GM18858 (cell line): ENCODE results near the gene LRRC8C.
"Not testable (repeated sequence)": the region's sequence is repeated elsewhere in the genome, so short reads cannot be mapped to it uniquely, and the experiment has no call there.

Source experiments
- ATAC-seq: cut with Tn5 transposase; IDR thresholded peaks from one replicate; pipeline ENCODE4 v1.9.1; 2021; ENCODE audit not compliant: unreplicated experiment

Gene LRRC8C

DNA sequence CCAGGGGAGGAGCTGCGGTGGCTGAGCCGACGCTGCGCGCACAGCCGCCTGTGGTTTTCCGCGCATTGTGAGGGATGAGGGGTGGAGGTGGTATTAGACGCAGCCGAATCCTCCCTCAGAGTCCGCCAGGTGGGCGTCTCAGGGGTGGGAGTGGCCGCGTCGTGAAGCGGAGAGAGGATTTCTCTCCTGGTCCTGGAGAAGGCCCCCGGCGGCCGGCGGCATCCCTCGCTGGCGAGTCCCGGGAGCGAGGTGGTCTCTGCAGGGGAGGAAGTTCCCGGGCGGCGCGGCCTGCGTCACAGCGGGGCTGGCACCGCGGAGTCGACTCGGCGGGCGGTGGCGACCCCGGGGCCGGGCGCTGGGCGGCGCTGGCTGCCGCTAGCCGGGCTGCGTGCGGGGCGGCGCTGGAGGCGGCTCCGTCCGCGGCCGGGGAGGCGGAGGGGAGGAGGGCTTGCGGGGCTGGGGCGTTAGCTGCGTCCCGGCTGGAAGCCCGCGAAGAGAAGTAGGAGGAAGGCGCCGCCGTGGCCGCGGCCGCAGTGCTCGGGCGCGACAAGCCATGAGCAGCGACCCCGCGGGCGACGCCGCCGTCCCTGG, at the start of gene LRRC8C:
Gene LRRC8C, plus strand, starts transcription at position 464 of the 591 bp plus-strand sequence. CDS start 53,354 bp downstream, outside the sequence.
- ATAC-seq = peak; percentile 76

GRCh38 chr1:89584211-89584610, 48.7 kb upstream of the LRRC8C start:
- no peak for ATAC-seq

DNA sequence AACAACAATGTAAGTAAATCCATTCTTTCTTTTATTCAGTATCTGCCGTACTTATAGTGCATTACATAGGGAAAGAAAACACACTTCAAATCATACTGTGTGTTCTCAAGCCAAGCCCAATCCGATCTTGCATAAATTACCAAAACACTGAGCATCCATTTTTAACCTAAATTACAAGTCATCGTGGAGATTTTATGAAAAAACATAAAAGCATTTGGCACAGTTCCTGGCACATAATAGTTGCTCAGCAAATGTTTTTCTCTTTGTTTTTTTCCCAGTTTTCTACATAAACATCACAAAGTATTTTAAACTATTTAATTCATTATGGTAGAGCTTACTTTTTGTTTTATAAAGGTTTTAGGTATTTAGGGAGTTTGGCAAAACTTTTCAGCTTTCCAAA, 48.1 kb upstream of the LRRC8C start:
- ATAC-seq = no peak

DNA sequence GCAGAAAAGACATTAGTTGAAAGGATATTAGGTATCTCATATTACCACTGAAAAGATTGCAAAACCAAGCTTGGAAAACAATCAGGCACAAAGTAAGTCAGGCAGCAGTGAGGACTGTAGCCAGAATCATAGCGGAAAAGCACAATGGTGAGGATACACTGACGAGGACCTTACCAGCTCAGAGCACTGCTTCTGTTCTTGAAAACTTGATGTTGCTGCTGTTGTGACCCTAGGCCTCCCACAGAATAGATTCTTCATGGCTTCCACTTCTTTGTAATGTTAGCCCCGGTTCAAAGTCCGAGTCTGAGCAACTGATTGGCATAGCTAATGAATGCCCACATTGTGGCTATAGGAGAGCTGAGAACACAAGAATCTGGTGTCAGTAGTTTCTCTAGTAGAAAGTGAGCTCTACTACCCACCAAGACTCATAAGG, 45.2 kb upstream of the LRRC8C start:
- ATAC-seq = no peak

DNA sequence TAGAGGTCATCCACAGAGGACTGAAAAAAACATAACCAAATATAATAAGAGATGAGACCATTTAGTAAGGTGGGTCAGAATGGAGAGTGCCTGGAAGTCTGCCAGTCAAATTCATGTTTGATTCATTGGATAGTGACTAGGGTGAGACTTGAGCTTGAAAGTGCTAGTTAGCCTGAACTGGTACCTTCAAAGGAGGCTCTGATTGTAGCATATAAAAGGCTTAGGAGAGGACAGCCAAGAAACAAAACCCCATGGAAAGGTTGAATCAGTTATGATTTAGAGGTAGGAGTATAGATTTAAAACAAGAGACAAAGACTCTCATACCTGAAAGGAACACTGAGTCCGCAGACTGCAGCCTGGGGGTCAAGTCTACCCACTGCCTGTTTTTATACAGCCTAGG, 44.4 kb upstream of the LRRC8C start:
- ATAC-seq = no peak

DNA sequence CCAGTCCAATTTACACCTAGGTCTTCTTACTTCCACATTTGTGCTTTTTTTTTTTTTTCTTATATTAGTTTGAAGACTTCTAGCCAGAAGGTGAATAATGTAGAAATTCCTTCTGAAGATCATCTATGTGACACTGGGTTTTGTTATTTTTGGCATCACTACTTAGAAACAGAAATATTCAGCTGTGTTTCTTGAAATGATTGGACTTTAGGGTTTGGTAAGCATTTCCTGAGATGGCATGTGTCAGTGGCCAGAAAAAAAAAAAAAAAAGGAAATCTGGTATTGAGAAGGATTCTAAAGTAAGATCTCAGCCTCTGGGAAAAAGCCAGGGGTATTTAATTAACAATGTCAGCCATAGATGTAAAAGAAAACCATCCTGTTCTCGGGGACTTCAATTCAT, 43.4 kb upstream of the LRRC8C start:
- ATAC-seq = peak; percentile 47

GRCh38 chr1:89590341-89591080, 42.4 kb upstream of the LRRC8C start:
- no peak for ATAC-seq

DNA sequence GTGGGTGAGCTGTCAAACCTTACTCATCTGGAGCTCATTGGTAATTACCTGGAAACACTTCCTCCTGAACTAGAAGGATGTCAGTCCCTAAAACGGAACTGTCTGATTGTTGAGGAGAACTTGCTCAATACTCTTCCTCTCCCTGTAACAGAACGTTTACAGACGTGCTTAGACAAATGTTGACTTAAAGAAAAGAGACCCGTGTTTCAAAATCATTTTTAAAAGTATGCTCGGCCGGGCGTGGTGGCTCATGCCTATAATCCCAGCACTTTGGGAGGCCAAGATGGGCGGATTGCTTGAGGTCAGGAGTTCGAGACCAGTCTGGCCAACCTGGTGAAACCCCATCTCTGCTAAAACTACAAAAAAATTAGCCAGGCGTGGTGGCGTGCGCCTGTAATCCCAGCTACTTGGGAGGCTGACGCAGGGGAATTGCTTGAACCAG, 40.0 kb upstream of the LRRC8C start:
- ATAC-seq = not testable (repeated sequence)

DNA sequence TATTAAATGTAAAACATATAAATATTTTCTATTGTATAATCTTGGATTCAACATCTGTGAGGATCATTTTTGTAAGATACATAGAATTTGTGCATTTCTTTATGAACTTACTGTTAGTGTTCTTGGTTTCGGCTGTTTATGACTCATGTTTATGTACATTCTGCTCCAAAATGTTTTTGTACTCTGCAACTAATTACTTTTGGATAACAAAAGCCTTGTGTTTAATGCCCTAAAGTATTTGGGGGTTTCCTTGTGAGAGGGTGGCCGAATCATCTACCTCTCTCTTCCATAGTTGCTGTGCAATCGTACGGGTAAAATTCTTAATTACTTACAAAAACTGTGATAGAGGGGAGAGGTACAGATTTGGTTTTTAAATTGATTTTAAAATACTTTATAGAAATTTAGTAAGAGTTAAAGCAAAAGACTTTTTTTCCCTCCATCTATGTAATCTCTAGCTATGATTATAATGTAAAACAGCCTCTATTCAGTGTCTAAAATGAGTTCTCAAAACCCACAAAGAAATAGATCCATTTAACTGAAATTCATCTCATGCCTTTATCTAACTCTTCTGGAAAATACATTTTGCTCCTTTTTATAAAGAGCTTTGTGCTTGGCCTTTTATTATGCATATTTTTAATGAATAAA, 38.7 kb upstream of the LRRC8C start:
- ATAC-seq = no peak

GRCh38 chr1:89596698-89597097, 36.2 kb upstream of the LRRC8C start:
- no peak for ATAC-seq

- ATAC-seq = no peak
These were observed 34.2 kb upstream of the LRRC8C start for GRCh38 chr1:89598450-89599331.

GRCh38 chr1:89599332-89599630, 33.6 kb upstream of the LRRC8C start:
- ATAC-seq = no peak

DNA sequence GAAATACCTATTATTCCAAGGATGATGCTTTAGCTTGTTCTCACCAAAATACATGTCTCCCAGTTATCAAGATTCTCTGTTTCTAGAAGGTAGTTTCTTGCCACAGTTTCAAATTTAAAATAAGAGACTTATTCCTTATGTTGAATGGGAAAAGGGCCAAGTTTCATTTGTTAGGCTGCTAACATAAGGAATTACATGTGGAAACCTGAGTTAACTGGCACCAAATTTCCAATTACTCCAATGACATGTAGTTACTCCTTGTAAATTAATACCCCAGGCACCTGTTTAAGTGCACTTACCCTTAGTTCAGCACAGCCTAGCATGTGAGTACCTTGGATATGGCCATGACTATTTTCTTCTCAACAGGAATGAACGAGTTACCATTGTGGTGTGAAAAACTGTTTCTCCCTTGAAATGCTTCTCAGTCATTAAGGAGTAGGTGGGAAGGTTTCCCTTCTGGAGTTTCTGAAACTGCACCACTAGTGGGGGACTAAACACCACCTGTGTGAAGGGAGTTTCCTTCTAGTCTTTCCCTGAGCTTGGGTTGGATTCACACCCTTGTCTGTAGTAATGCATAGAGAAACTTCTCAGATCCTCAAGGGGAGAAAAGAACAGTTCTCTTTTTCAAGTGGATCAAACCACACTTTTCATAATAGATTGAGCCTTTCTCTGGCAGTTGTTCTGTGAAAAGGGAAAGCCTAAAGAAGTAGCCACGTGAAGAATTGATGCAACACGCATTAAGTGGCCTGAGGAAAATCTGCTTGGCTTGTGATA, 32.3 kb upstream of the LRRC8C start:
- ATAC-seq = no peak

DNA sequence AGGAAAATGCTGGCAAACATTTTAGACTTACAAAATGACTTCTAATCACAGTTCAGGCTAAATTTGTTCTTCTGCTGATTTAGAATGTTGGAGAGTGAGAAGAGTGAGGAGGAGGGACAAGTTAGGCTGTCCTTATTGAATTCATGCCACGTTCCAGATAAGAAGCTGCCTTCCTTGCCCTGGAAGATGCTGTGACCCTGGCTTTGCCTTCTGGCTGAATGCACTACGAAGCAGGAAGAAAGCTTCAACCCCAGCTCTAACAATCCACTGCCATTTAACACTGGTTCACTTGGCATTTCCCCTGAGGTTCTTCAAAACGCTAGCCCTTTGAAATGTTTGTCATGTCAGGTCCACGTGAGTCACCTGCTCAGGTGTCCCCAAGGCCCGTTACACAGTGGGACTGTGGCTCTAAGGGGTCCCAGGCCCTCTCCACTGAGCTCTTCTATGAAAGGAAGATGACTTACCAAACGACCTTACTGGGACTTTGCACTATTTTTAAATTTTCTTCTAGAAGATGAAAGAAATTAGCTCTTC, 30.0 kb upstream of the LRRC8C start:
- ATAC-seq = no peak

GRCh38 chr1:89603651-89604413, 29.1 kb upstream of the LRRC8C start:
- ATAC-seq = no peak

GRCh38 chr1:89604414-89604735, 28.5 kb upstream of the LRRC8C start:
- ATAC-seq = no peak

DNA sequence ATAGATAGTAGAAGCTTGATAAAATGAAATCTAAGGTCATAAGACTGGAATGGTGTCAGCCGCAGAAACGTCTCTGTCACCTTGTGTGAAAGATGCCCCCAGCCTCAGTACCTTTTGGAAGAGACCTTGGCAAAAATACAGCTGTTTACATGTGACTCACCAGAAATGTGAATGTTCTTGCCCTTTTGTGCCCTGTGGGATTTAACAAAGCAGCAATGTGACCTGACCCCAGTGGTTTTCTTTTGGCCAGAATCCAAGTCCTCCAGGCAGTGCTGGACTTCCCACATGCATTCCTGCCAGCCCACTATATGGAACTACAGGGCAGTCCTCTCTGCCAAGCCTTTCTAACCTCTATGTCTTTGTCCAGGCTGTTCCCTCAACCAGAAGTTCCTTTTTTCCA, 27.2 kb upstream of the LRRC8C start:
- ATAC-seq = no peak

- no peak for ATAC-seq
These were observed 26.5 kb upstream of the LRRC8C start for GRCh38 chr1:89606227-89606980.

DNA sequence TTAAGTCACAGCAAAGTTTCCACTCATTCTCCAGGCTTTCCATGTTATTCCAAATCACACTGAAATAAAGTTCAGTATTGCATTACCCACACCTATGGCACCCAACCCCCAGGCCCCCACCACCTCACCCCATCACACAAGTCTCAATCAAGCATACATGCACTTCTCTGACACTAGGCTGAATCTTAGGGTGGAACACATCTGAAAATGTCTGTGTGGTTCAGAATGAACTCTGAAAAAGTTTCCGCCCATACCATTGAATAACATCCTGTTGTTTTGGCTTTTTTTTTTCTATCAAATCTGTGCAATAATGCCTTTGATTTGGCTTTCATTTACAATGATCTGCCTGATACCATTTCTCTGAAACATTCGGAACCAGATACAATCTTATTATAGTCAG, 25.8 kb upstream of the LRRC8C start:
- ATAC-seq = no peak
